GM13976 (cell line): ENCODE data around the gene HIVEP2.

ENCODE experiments used
- DNase-seq: peaks from one replicate; pipeline ENCODE4 v3.0.0; 2012; ENCODE audit warnings: low spot score
- in situ Hi-C: fragments of 300-500 bp; cut with MboI; formaldehyde crosslinking; loops from one replicate; pipeline ENCODE4 v1.12.0; 2022; ENCODE audit warnings: low sequenced_read_pairs, mixed read lengths, inconsistent platforms; ENCODE audit not compliant: unreplicated experiment
- TF ChIP-seq, protein P1 (sequence below): IDR thresholded peaks from 2 replicates; pipeline ENCODE4 v1.5.1; 2012; ENCODE audit warnings: borderline replicate concordance, mild to moderate bottlenecking; ENCODE audit not compliant: insufficient read depth; ENCODE audit errors: extremely low read depth, missing control alignments, control extremely low read depth

Gene HIVEP2

DNA sequence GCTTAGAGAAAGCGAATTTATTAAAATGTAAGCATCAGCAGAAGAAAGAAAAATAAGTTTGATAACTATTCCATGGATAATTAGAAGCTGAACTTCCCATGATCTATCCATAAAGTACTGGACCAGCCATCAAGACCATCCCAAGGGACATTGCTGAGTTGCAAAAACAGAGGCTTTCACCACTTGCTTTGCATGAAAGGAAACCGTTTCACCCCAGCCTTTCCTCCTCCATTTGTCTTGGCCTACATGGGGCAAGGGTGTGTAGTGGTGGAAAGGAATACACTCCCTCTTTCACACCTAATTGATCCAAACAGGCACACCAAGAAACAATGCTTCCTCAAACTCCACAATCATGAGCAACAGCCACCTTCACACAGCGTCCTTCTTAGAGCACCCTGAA lies 10.4 kb downstream of the HIVEP2 start:
- in situ Hi-C loops, result no loop called here
- no peak for DNase-seq
- TF ChIP-seq, protein P1, sequence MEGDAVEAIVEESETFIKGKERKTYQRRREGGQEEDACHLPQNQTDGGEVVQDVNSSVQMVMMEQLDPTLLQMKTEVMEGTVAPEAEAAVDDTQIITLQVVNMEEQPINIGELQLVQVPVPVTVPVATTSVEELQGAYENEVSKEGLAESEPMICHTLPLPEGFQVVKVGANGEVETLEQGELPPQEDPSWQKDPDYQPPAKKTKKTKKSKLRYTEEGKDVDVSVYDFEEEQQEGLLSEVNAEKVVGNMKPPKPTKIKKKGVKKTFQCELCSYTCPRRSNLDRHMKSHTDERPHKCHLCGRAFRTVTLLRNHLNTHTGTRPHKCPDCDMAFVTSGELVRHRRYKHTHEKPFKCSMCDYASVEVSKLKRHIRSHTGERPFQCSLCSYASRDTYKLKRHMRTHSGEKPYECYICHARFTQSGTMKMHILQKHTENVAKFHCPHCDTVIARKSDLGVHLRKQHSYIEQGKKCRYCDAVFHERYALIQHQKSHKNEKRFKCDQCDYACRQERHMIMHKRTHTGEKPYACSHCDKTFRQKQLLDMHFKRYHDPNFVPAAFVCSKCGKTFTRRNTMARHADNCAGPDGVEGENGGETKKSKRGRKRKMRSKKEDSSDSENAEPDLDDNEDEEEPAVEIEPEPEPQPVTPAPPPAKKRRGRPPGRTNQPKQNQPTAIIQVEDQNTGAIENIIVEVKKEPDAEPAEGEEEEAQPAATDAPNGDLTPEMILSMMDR, result no peak

DNA sequence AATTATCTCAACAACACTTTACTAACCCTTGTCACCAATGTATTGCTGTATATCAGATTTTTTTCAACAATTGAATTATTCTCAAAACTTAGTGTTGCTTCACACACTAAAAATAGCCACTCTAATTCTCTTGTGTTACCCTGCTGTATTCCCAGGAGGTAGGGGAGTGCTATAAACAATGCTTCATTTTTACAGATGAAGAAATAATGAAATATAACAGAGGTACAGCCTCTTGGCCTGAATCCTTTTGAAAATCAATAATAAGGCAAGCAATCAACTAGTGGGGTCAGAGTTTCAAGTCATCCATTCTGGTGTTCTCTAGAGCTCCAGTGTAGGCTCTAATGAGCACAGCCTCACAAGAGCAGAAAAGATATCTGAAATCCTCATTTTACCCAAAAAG lies 10.9 kb downstream of the HIVEP2 start:
- DNase-seq, result no peak
- in situ Hi-C loops, result no loop called here
- TF ChIP-seq, protein P1, result no peak

DNA sequence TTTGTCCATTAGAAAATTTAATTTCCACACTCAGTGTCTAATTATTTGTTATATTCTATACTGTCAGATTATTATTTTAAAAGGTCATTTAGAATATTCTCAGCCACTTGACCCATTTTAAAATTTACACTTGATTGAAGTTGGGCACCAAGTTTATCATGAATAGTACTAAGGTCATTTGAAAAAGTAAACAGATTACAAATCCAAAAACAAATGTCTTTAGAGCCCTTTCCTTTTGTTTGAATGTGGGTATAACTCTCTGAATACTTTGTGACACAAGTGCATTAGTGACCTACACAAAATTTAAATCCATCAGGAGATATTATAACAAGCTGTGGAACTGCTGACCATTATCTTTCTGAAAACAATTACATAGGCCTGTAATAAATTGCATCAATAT lies 11.3 kb downstream of the HIVEP2 start:
- DNase-seq, result no peak
- in situ Hi-C loops, result no loop called here
- TF ChIP-seq, protein P1, result no peak

DNA sequence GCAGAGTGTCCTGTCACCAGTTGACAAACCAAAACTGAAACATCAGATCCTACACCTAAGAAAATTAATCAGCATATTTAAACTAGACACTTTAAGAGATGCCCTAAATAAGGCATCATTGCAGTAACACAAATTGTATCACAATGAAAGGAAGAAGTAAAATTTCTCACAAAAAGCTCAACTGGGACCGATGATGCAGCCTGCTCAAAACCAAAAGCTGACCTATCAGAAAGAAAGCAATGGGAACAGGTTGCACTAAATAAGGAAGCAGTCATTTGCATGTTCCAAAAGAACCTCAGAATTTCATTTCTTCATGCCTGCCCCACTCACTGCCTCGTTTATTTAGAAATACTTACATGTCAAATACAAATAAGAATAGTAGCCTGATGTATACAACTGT lies 12.1 kb downstream of the HIVEP2 start:
- in situ Hi-C loops, result no loop called here
- TF ChIP-seq, protein P1, result no peak
- no peak for DNase-seq

DNA sequence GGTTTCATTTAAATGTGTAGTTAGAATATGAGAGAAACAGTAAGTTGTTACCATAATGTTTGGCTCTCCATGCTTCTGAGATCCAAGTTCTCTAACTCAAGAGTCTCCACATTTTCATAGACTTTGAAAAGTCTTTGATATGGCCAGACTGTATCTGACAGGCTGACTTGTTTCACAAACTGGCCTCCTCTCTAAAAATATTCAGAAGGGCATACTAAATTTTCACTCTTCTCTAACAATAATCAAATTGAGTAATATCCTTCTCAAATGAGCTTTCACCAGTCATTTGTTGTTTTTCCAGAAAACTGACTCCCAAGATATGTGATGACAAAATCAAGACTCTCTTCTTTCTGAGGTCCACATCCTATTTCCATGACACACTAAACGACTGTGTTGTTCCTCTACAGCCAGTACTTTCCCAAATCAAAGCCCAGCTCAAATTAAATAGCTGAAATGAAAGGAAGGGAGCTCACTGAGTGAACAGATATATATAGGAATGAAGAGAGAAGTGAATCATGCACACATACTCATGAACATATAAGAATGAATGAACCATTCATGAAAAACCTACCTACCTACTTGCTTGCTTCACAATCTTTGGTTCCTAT lies 15.1 kb downstream of the HIVEP2 start:
- in situ Hi-C loops, result no loop called here
- TF ChIP-seq, protein P1, result no peak
- no peak for DNase-seq

DNA sequence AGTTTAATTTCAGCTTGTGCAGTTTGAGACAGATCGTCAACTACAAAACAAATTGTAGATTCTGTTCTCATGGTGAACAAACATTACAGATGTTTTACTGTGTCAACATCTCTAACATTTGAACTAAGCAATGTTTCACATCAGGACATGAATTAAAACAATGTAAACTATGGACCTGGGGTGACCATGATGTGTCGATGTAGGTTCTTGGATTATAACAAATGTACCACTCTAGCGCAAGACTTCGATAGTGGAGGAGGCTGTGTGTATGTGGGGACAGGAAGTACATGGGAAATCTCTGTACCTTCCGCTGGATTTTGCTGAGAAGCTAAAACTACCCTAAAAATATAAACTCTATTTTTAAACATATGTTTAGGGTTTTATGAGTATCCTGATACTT lies 17.1 kb downstream of the HIVEP2 start:
- DNase-seq, result no peak
- in situ Hi-C loops, result no loop called here
- TF ChIP-seq, protein P1, result no peak

DNA sequence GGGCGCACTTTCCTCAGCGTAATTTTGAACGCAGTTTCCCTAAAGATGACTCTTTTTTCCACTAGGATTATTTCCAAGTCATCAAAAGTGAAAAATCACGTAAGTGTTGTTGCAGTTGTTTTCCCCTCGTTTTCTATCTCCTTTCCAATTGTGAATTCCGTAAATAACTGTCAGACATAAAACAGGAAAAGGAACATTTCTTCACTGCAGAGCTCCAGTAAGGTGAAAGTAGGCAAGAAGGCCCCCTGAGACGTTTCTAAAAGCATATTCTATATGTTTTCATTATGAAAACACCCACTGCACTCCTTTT lies 17.8 kb downstream of the HIVEP2 start:
- TF ChIP-seq, protein P1, result no peak
- no peak for DNase-seq
- in situ Hi-C loops, result no loop called here
